GM23338 (cell line): ENCODE results near the gene GOLGA7B. TPM values are rescaled to one million over a fixed set of nuclear protein-coding genes. Genes with fewer than 3 reads are reported as not detected.

Experiments
- ATAC-seq: fragments of 200-7000 bp; cut with Tn5 transposase; 3 replicates; pipeline ENCODE4 v1.9.1; 2020
- DNase-seq: peaks from one replicate; pipeline ENCODE4 v3.0.0-alpha.2; 2015; ENCODE audit warnings: low spot score
- H2AFZ ChIP-seq: fragments of 200-600 bp; sonication (generic); 2 replicates; pipeline ENCODE4 v1.8.0; 2016; ENCODE audit warnings: antibody characterized with exemption, mild to moderate bottlenecking, moderate library complexity
- H3F3A ChIP-seq: fragments of 200-600 bp; sonication (generic); replicated peaks from 2 replicates; pipeline ENCODE4 v1.8.0; 2017; ENCODE audit warnings: antibody characterized with exemption, mixed run types, low read depth
- H3K27ac ChIP-seq: fragments of 200-600 bp; sonication (generic); 2 replicates; pipeline ENCODE4 v1.6.1; 2016; ENCODE audit warnings: low read depth
- H3K27me3 ChIP-seq: fragments of 200-600 bp; sonication (generic); 2 replicates; pipeline ENCODE4 v1.8.0; 2016; ENCODE audit warnings: mild to moderate bottlenecking, mixed run types, moderate library complexity; ENCODE audit not compliant: insufficient read depth
- H3K36me3 ChIP-seq: fragments of 200-600 bp; sonication (generic); 2 replicates; pipeline ENCODE4 v1.8.0; 2016; ENCODE audit warnings: mild to moderate bottlenecking; ENCODE audit not compliant: insufficient read depth
- H3K4me1 ChIP-seq: fragments of 200-600 bp; sonication (generic); 2 replicates; pipeline ENCODE4 v1.8.0; 2016; ENCODE audit warnings: mild to moderate bottlenecking, moderate library complexity; ENCODE audit not compliant: insufficient read depth
- H3K4me2 ChIP-seq: fragments of 200-600 bp; sonication (generic); 2 replicates; pipeline ENCODE4 v1.7.1; 2017; ENCODE audit warnings: mixed run types
- H3K4me3 ChIP-seq: fragments of 200-600 bp; sonication (generic); 2 replicates; pipeline ENCODE4 v1.6.1; 2016; ENCODE audit warnings: mixed run types
- H3K79me2 ChIP-seq: fragments of 200-600 bp; sonication (generic); replicated peaks from 2 replicates; pipeline ENCODE4 v1.8.0; 2017; ENCODE audit warnings: mild to moderate bottlenecking; ENCODE audit not compliant: insufficient read depth
- H3K9me2 ChIP-seq: fragments of 200-600 bp; sonication (generic); 2 replicates; pipeline ENCODE4 v1.8.0; 2017; ENCODE audit not compliant: insufficient read depth
- H4K20me1 ChIP-seq: fragments of 200-600 bp; sonication (generic); replicated peaks from 2 replicates; pipeline ENCODE4 v1.8.0; 2017; ENCODE audit warnings: mild to moderate bottlenecking; ENCODE audit not compliant: insufficient read depth
- H3K27ac Mint-ChIP-seq: 2 replicates; pipeline ENCODE4 v1.8.0; 2020; ENCODE audit warnings: inconsistent platforms, mild to moderate bottlenecking, moderate library complexity, mixed read lengths
- H3K27me3 Mint-ChIP-seq: 3 replicates; pipeline ENCODE4 v1.8.0; 2022; ENCODE audit warnings: low read depth, mild to moderate bottlenecking, moderate library complexity, mixed read lengths, inconsistent platforms; ENCODE audit not compliant: insufficient read depth, poor library complexity
- H3K36me3 Mint-ChIP-seq: 3 replicates; pipeline ENCODE4 v1.8.0; 2021; ENCODE audit warnings: low read depth, mild to moderate bottlenecking, inconsistent platforms, moderate library complexity, mixed read lengths
- H3K4me1 Mint-ChIP-seq: 3 replicates; pipeline ENCODE4 v1.8.0; 2020; ENCODE audit warnings: mild to moderate bottlenecking, inconsistent platforms, mixed read lengths
- H3K4me3 Mint-ChIP-seq: 3 replicates; pipeline ENCODE4 v1.8.0; 2021; ENCODE audit warnings: moderate library complexity, mild to moderate bottlenecking, inconsistent platforms, mixed read lengths
- H3K9me3 Mint-ChIP-seq: 3 replicates; pipeline ENCODE4 v1.8.0; 2020; ENCODE audit warnings: moderate library complexity, mild to moderate bottlenecking, inconsistent platforms, mixed read lengths
- EZH2phosphoT487 ChIP-seq: fragments of 200-600 bp; sonication (generic); IDR thresholded peaks from one replicate; pipeline ENCODE4 v1.8.1; 2018; ENCODE audit warnings: antibody characterized with exemption; ENCODE audit not compliant: unreplicated experiment
- NANOG ChIP-seq: IDR thresholded peaks from 2 replicates; pipeline ENCODE4 v1.6.1; 2016; ENCODE audit warnings: antibody characterized with exemption, borderline replicate concordance
- STAT1 ChIP-seq: IDR thresholded peaks from one replicate; pipeline ENCODE4 v1.6.1; 2016; ENCODE audit warnings: antibody characterized with exemption; ENCODE audit not compliant: unreplicated experiment
- ZNF114 ChIP-seq: fragments of 250-450 bp; sonication (Bioruptor Pico); IDR thresholded peaks from 2 replicates; pipeline ENCODE4 v1.5.0; 2020; ENCODE audit warnings: mild to moderate bottlenecking, moderate library complexity
- polyA plus RNA-seq: library from polyadenylated mRNA; unstranded; fragments of >200 nt; fragmentation: Nextera tagmentation; extraction: Ambion mirVana; gene quantifications from 2 replicates; pipeline ENCODE4 v1.2.1, GENCODE V29; 2016
- total RNA-seq: library from RNA; depleted of rRNA; stranded (reverse); fragments of >200 nt; shearing (Covaris generic); gene quantifications from 2 replicates; pipeline ENCODE4 v1.2.3, GENCODE V29; 2014
- TF ChIP-seq, protein P1 (sequence below): IDR thresholded peaks from 2 replicates; pipeline ENCODE4 v1.6.1; 2016; ENCODE audit warnings: antibody characterized with exemption
- TF ChIP-seq, protein P2 (sequence below), 2 experiments: fragments of 200-600 bp in 1 of 2; sonication (generic) in 1 of 2; conservative IDR thresholded peaks; 2 replicates each; pipeline versions ENCODE4 v1.5.1 to v1.6.1; 2016 to 2017; ENCODE audit warnings: antibody characterized with exemption in 2 of 2, low read depth in 2 of 2, mild to moderate bottlenecking in 2 of 2, moderate library complexity in 1 of 2

GOLGA7B gene
- total and polyA plus RNA-seq, 2 experiments from 2014 or later, result 0.14 to 0.15 TPM

DNA sequence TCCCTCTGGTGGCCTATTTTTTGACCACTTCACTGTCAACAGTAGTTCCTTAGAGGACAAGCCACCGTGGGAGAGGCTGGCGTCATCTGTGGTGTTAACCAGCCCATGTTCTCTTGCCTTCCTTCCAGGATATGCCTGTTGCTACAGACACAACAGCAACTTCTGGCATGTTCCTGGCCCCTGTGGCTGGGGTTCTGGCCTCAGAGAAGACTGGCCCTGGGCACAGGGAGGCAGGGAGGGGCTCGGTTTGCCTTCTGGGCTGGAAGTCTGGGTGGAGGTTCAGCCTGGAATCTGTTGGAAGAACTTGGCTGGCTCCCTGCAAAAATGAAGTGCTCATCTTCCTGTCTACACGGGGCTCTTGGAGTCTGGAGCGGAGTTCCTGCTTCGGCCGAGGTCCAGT lies 25.7 kb downstream of the GOLGA7B start:
- Histone ChIP-seq H4K20me1 (no peaks in the 10 kb centered on the region), H3K36me3 (no peaks in the 10 kb centered on the region), H3K4me3 (no peak overlapping the region), H3K4me2 (no peak overlapping the region), H3K27ac (no peak overlapping the region), H3F3A (no peaks in the 10 kb centered on the region), H3K27me3 (no peaks in the 10 kb centered on the region), H2AFZ (no peak overlapping the region), H3K79me2 (no peaks in the 10 kb centered on the region), H3K4me1 (peaks cover 20% of the 10 kb centered on the region), H3K9me2 (peaks cover 12% of the 10 kb centered on the region)
- ATAC-seq (no peak), DNase-seq (no peak)
- Mint-ChIP-seq H3K4me3 (no peak overlapping the region), H3K4me1 (peaks cover 26% of the 10 kb centered on the region), H3K36me3 (no peaks in the 10 kb centered on the region), H3K27me3 (peaks cover 10% of the 10 kb centered on the region), H3K27ac (no peak overlapping the region), H3K9me3 (no peaks in the 10 kb centered on the region)
- no peak for TF ChIP-seq NANOG

DNA sequence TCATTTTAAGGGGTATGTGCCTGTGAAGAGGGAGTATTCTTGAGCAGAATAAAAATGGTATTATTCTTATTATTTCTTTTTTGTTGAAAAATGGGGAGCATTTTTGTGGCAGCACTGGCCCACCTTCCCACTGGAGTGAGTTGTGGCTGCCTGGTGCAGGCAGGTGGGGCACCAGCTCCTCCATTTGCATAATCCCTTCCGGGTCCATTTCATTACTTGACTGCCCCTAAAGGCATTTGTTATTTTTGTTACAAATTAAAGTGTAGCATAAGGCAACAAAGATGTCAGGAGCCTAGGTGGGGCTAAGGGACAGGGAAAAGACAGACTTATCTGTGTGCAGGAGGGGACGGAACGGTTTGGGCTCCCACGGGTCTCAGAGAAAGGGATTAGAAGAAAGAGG lies 26.8 kb downstream of the GOLGA7B start:
- H3K4me1 Mint-ChIP-seq, result peaks cover 18% of the 10 kb centered on the region
- Histone ChIP-seq H3K4me1 (peaks cover 10% of the 10 kb centered on the region; the same call in 1 of the 2 replicates), H3K36me3 (no peaks in the 10 kb centered on the region), H3K79me2 (no peaks in the 10 kb centered on the region), H3K27me3 (no peaks in the 10 kb centered on the region), H3F3A (no peaks in the 10 kb centered on the region), H3K4me2 (0 out of 2 replicates have a peak overlapping the region, but pooled peaks have one; percentile 29), H4K20me1 (no peaks in the 10 kb centered on the region), H3K4me3 (no peak overlapping the region), H2AFZ (no peak overlapping the region), H3K9me2 (peaks cover 12% of the 10 kb centered on the region), H3K27ac (no peak overlapping the region)
- H3K36me3 Mint-ChIP-seq, result no peaks in the 10 kb centered on the region
- ATAC-seq (peak; percentile 68), DNase-seq (peak; percentile 39)
- H3K9me3 Mint-ChIP-seq, result no peaks in the 10 kb centered on the region
- no peak overlapping the region for H3K27ac Mint-ChIP-seq
- H3K4me3 Mint-ChIP-seq, result peak overlapping the region; percentile 31; the same call in 1 of the 3 replicates
- H3K27me3 Mint-ChIP-seq, result peaks cover 15% of the 10 kb centered on the region
- TF ChIP-seq ZNF114 (CRISPR knock-in tag), result no peak
- TF ChIP-seq, protein P1, sequence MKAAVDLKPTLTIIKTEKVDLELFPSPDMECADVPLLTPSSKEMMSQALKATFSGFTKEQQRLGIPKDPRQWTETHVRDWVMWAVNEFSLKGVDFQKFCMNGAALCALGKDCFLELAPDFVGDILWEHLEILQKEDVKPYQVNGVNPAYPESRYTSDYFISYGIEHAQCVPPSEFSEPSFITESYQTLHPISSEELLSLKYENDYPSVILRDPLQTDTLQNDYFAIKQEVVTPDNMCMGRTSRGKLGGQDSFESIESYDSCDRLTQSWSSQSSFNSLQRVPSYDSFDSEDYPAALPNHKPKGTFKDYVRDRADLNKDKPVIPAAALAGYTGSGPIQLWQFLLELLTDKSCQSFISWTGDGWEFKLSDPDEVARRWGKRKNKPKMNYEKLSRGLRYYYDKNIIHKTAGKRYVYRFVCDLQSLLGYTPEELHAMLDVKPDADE, result no peak

DNA sequence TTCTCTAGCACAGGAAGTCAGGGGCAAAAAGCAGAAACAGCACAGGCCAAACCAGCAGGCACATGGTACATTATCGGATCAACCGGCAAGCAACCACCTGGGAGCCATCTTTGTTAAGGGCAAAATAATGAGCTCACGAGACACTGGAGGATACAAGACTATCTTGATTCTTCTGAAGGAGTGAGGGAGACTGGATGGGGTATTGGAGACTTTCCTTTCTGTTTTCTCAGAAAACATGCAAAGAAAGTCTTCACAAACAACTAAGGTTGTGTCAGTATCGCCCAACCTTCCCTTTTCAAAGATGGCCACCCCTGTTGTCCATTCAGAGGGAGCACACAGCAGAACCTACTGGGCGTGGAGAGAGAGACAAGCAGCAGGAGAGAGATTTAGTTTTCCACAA lies 29.6 kb downstream of the GOLGA7B start:
- H3K4me2 ChIP-seq, result no peak overlapping the region
- peaks cover 13% of the 10 kb centered on the region for H3K9me2 ChIP-seq
- H3K27me3 Mint-ChIP-seq, result peaks cover 21% of the 10 kb centered on the region
- no peak overlapping the region for H3K27ac Mint-ChIP-seq
- no peaks in the 10 kb centered on the region for H3K9me3 Mint-ChIP-seq
- H3K27ac ChIP-seq, result no peak overlapping the region
- H3K36me3 ChIP-seq, result no peaks in the 10 kb centered on the region
- H3K4me3 ChIP-seq, result no peak overlapping the region
- no peaks in the 10 kb centered on the region for H4K20me1 ChIP-seq
- no peaks in the 10 kb centered on the region for H3F3A ChIP-seq
- no peaks in the 10 kb centered on the region for H3K36me3 Mint-ChIP-seq
- H3K4me3 Mint-ChIP-seq, result no peak overlapping the region
- TF ChIP-seq, protein P2, sequence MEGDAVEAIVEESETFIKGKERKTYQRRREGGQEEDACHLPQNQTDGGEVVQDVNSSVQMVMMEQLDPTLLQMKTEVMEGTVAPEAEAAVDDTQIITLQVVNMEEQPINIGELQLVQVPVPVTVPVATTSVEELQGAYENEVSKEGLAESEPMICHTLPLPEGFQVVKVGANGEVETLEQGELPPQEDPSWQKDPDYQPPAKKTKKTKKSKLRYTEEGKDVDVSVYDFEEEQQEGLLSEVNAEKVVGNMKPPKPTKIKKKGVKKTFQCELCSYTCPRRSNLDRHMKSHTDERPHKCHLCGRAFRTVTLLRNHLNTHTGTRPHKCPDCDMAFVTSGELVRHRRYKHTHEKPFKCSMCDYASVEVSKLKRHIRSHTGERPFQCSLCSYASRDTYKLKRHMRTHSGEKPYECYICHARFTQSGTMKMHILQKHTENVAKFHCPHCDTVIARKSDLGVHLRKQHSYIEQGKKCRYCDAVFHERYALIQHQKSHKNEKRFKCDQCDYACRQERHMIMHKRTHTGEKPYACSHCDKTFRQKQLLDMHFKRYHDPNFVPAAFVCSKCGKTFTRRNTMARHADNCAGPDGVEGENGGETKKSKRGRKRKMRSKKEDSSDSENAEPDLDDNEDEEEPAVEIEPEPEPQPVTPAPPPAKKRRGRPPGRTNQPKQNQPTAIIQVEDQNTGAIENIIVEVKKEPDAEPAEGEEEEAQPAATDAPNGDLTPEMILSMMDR (conservative IDR thresholded peaks at IDR 0.05; ENCODE audit: low read depth in 2 of 2), result no peak
- TF ChIP-seq EZH2phosphoT487, result no peak
- TF ChIP-seq, protein P1, result no peak
- TF ChIP-seq STAT1, result no peak
- H3K4me1 Mint-ChIP-seq, result peaks cover 14% of the 10 kb centered on the region
- H2AFZ ChIP-seq, result peak overlapping the region; percentile 88; the same call in 1 of the 2 replicates
- H3K79me2 ChIP-seq, result no peaks in the 10 kb centered on the region
- ATAC-seq (no peak), DNase-seq (no peak)
- H3K27me3 ChIP-seq, result no peaks in the 10 kb centered on the region
- peaks cover 10% of the 10 kb centered on the region; the same call in 1 of the 2 replicates for H3K4me1 ChIP-seq
